Activated B cell treated with CpG ODN at 0.5 μM for 24 hours (primary cell): ENCODE results near the gene PTMS. TPM values are rescaled to one million over a fixed set of nuclear protein-coding genes. Genes with fewer than 3 reads are reported as not detected.

Experiments
- ATAC-seq: fragments of 200-7000 bp; cut with Tn5 transposase; one replicate; pipeline ENCODE4 v1.10.0; 2021; ENCODE audit warnings: low read depth, mild to moderate bottlenecking, moderate library complexity
- CTCF ChIA-PET: fragments of 350-600 bp; sonication (Branson Sonifier 250); formaldehyde crosslinking; loops from one replicate; lab custom pipeline; 2021; ENCODE audit warnings: antibody characterized with exemption; lab: Charles Lee
- POLR2A ChIA-PET: fragments of 350-600 bp; sonication (Branson Sonifier 250); formaldehyde crosslinking; loops from one replicate; lab custom pipeline; 2021; ENCODE audit warnings: antibody characterized with exemption; lab: Charles Lee
- DNase-seq: peaks from one replicate; pipeline ENCODE4 v3.0.0; 2022
- H3K27ac Mint-ChIP-seq: one replicate; pipeline ENCODE4 v1.8.0; 2020; ENCODE audit warnings: mixed read lengths
- H3K27me3 Mint-ChIP-seq: one replicate; pipeline ENCODE4 v1.8.0; 2021; ENCODE audit warnings: mixed read lengths
- H3K36me3 Mint-ChIP-seq: one replicate; pipeline ENCODE4 v1.8.0; 2021; ENCODE audit warnings: low read depth, mixed read lengths
- H3K4me1 Mint-ChIP-seq: one replicate; pipeline ENCODE4 v1.8.0; 2021; ENCODE audit warnings: mixed read lengths
- H3K4me3 Mint-ChIP-seq: one replicate; pipeline ENCODE4 v1.8.0; 2020; ENCODE audit warnings: mild to moderate bottlenecking, mixed read lengths
- H3K9me3 Mint-ChIP-seq: one replicate; pipeline ENCODE4 v1.8.0; 2020; ENCODE audit warnings: mixed read lengths
- CTCF ChIP-seq: fragments of 200-600 bp; IDR thresholded peaks from one replicate; pipeline ENCODE4 v1.8.0; 2022; ENCODE audit warnings: antibody characterized with exemption, mild to moderate bottlenecking
- intact Hi-C: fragments of 100-400 bp; cut with micrococcal nuclease; formaldehyde crosslinking; loops from one replicate; pipeline ENCODE4 v1.15.1; 2024
- total RNA-seq: library from RNA; stranded (reverse); gene quantifications from 2 replicates; pipeline ENCODE4 v1.2.3, GENCODE V29; 2022

The PTMS gene
- total RNA-seq, 1 donor from 2014 or later = 4.8 TPM

- no peaks in the 10 kb centered on the region for H3K9me3 Mint-ChIP-seq
- no peak for TF ChIP-seq CTCF
- DNase-seq (no peak), ATAC-seq (no peak)
- ChIA-PET POLR2A (interaction anchor here (0.5 kb wide), 1 partner anchor 93 kb away, joined by 7 read pairs; the partner anchor contains the start of gene ZNF384), CTCF (interaction anchor here (0.9 kb wide), 1 partner anchor 11 kb away, joined by 4 read pairs; no protein-coding TSS in a partner anchor)
- H3K4me3 Mint-ChIP-seq = no peak overlapping the region
- H3K36me3 Mint-ChIP-seq = no peaks in the 10 kb centered on the region
- peaks cover 14% of the 10 kb centered on the region for H3K27me3 Mint-ChIP-seq
- no peak overlapping the region for H3K27ac Mint-ChIP-seq
- peaks cover 9% of the 10 kb centered on the region for H3K4me1 Mint-ChIP-seq
- intact Hi-C loops = no loop called here
Measured at GRCh38 chr12:6782119-6782518, 16.0 kb downstream of the PTMS start.

GRCh38 chr12:6782850-6783566 lies 16.8 kb downstream of the PTMS start:
- intact Hi-C loops = no loop called here
- ChIA-PET POLR2A (no interaction called here), CTCF (no interaction called here)
- H3K4me3 Mint-ChIP-seq = no peak overlapping the region
- no peaks in the 10 kb centered on the region for H3K36me3 Mint-ChIP-seq
- no peak for TF ChIP-seq CTCF
- peaks cover 7% of the 10 kb centered on the region for H3K27me3 Mint-ChIP-seq
- no peak for DNase-seq
- H3K9me3 Mint-ChIP-seq = no peaks in the 10 kb centered on the region
- H3K4me1 Mint-ChIP-seq = peaks cover 9% of the 10 kb centered on the region
- ATAC-seq = no peak
- H3K27ac Mint-ChIP-seq = no peak overlapping the region

GRCh38 chr12:6783828-6784227 lies 17.7 kb downstream of the PTMS start:
- intact Hi-C loops = no loop called here
- Mint-ChIP-seq H3K27ac (no peak overlapping the region), H3K4me3 (no peak overlapping the region), H3K4me1 (peaks cover 3% of the 10 kb centered on the region), H3K27me3 (peaks cover under 1% of the 10 kb centered on the region), H3K9me3 (no peaks in the 10 kb centered on the region), H3K36me3 (no peaks in the 10 kb centered on the region)
- ChIA-PET CTCF (interaction anchor here (1.2 to 1.5 kb wide), 2 partner anchors 17 to 30 kb away, joined by 3 read pairs; no protein-coding TSS in a partner anchor), POLR2A (interaction anchor here (1.2 kb wide), 1 partner anchor 31 kb away, joined by 3 read pairs; the partner anchor contains the start of gene MLF2)
- TF ChIP-seq CTCF = no peak
- DNase-seq (no peak), ATAC-seq (no peak)

- Mint-ChIP-seq H3K4me1 (no peaks in the 10 kb centered on the region), H3K9me3 (no peaks in the 10 kb centered on the region), H3K27me3 (no peaks in the 10 kb centered on the region), H3K36me3 (no peaks in the 10 kb centered on the region), H3K4me3 (no peak overlapping the region), H3K27ac (no peak overlapping the region)
- no peak for DNase-seq
- intact Hi-C loops = no loop called here
- POLR2A ChIA-PET = interaction anchor here (0.6 to 1.2 kb wide), 2 partner anchors 31 to 67 kb away, joined by 3 read pairs; partner anchors contain the start of genes MLF2 and USP5
- ATAC-seq = no peak
- no peak for TF ChIP-seq CTCF
- CTCF ChIA-PET = interaction anchor here (1.0 to 1.5 kb wide), 3 partner anchors 17 to 30 kb away, joined by 3 read pairs; no protein-coding TSS in a partner anchor
Measured at GRCh38 chr12:6784296-6784695, 18.1 kb downstream of the PTMS start.

- no peaks in the 10 kb centered on the region for H3K9me3 Mint-ChIP-seq
- TF ChIP-seq CTCF = no peak
- H3K27me3 Mint-ChIP-seq = no peaks in the 10 kb centered on the region
- no peak for ATAC-seq
- H3K4me3 Mint-ChIP-seq = no peak overlapping the region
- intact Hi-C loops = no loop called here
- no peak for DNase-seq
- no peaks in the 10 kb centered on the region for H3K4me1 Mint-ChIP-seq
- no peaks in the 10 kb centered on the region for H3K36me3 Mint-ChIP-seq
- ChIA-PET CTCF (interaction anchor here (1.0 to 1.5 kb wide), 3 partner anchors 16 to 31 kb away, joined by 3 read pairs; no protein-coding TSS in a partner anchor), POLR2A (interaction anchor here (0.6 to 1.2 kb wide), 2 partner anchors 32 to 67 kb away, joined by 3 read pairs; partner anchors contain the start of genes MLF2 and USP5)
- H3K27ac Mint-ChIP-seq = no peak overlapping the region
Measured at GRCh38 chr12:6784761-6785160, 18.6 kb downstream of the PTMS start.
